Measurements from ENCODE around the gene GOLGA8J.
"Not testable (repeated sequence)": the region's sequence is repeated elsewhere in the genome, so short reads cannot be mapped to it uniquely, and the experiment has no call there.

Gene GOLGA8J

DNA sequence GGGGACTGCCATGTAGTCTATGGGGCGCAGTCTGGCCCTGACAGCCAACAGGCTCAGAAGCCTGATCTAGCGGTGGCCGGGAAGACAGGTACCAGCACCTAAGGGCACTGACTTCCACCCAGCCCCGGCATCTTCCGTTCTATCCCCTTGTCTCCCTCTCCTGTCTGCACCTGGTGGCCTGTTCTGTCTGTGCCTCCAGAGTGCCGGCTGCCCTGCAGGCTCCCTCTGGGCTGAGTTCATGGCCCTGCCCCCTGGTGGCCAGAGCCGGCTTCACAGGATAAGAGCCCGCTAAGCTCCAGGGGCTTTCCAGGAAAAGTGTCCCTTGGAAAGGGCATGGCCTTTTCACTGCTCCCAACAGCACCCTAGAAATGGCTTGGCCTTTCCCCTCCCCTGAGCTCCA, 15.1 kb downstream of the GOLGA8J start:
- not testable (repeated sequence) for DNase-seq

- not testable (repeated sequence) for DNase-seq
These were observed 20.1 kb downstream of the GOLGA8J start for GRCh38 chr15:30102890-30103289.

DNA sequence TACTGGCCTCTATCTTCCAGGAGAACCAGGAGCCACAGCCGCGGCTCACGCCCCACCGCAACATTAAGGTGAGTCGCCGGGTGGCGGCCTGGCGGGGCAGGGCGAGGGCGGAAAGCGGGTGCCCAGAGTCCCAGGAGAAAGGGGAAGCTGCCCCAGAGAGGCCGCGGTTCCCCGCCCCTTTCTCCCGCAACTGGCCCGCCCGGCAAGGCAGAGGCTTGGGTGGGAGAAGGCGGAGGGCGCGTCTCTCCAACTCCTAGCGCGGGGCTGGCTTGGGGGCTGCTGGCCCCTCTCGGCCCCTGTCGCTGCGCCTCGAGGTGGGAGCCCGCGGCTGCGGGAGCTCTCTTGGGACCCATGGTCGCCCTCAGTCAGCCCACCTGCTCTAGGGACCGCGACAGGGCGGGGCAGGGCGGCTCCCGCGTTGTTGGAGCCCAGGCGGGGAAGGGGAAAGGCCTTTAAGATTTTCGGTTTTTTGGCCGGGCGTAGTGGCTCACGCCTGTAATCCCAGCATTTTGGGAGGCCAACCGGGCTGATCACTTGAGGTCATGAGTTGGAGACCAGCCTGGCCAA, 21.3 kb downstream of the GOLGA8J start:
- DNase-seq = not testable (repeated sequence)

DNA sequence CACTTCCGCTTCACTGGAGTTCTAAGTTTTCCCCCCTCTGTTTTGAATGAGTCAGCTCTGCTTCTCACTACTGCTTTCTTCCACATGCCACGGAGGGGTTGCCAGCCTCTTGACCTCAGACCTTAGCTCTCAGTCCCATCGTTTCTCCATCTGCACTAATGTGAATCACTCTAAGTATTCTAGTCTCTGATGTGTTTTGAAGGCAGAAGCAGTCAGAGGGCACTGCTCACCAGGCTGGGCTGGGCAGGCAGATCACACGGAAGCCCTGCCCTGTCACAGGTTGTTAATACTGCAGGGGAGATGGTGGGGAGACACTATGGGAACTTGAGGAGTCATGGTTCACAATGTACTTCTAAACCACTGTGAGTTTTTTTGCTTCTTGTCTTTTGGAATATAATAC, 27.8 kb downstream of the GOLGA8J start:
- DNase-seq = not testable (repeated sequence)

DNA sequence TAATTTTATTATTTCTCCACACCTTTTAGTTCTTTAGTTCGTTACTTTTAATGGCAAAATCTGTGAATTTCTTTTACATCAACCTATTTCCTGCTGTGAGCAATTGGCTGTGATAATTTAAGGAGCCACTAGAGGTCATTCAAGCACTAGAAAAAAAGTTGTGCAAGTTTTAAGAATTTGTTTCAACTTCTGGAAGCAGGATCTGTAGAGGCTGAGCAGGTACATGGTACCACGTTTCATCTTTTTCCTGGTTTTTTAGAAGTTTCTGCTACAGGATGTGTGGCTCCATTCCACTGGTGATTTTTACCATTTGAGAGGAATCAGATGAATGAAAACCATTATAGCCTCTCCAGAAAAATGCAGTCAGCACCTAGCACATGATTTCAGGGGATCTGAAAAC, 47.3 kb downstream of the GOLGA8J start:
- DNase-seq = not testable (repeated sequence)

- not testable (repeated sequence) for DNase-seq
These were observed 52.0 kb downstream of the GOLGA8J start, which contains the start of gene GOLGA8T for GRCh38 chr15:30134751-30135150. Gene GOLGA8T (plus strand): TSS chr15:30135051. CDS start chr15:30135149, 98 bp downstream.

Measured in NCI-H1048 (cell line).